GM13977 (cell line): ENCODE measurements around the gene RARB.

Experiments used
- DNase-seq: peaks from one replicate; pipeline ENCODE4 v3.0.0; 2012; ENCODE audit warnings: low spot score
- in situ Hi-C: fragments of 300-500 bp; cut with MboI; formaldehyde crosslinking; loops from one replicate; pipeline ENCODE4 v1.12.0; 2022; ENCODE audit warnings: low sequenced_read_pairs, low pct_unique_long_range_greater_than_20kb, mixed read lengths, inconsistent platforms; ENCODE audit not compliant: unreplicated experiment
- TF ChIP-seq, protein P1 (sequence below): IDR thresholded peaks from 2 replicates; pipeline ENCODE4 v1.5.1; 2012; ENCODE audit warnings: mild to moderate bottlenecking, control low read depth; ENCODE audit not compliant: insufficient read depth; ENCODE audit errors: extremely low read depth, missing control alignments

Gene RARB

DNA sequence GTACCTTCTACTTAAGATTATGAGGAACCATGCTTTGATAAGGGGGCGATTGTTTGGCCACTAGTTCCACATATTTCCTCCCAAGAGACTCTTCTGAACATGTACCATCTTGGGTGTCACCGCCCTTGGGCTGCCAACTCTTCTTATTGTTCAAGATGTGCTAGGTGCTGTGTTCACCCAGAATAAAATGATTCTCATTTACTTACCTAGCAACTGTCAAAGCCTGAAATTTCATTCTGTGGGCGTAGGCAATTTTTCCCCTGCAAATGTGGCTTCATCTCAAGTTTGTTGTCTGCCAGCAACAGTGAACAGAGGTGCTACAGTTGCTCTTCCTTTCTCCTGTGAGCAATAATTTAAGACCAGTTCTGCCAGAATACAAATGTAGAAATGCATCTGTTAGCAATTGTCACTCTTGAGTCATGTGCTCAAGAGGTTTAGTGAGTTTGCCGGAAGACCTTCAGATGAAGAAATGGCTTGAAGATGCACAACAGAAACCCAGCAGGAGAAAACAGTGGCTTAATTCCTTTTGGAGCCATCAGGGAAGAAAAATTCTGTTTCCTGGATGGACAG is 41.3 kb upstream of the RARB start:
- TF ChIP-seq, protein P1, sequence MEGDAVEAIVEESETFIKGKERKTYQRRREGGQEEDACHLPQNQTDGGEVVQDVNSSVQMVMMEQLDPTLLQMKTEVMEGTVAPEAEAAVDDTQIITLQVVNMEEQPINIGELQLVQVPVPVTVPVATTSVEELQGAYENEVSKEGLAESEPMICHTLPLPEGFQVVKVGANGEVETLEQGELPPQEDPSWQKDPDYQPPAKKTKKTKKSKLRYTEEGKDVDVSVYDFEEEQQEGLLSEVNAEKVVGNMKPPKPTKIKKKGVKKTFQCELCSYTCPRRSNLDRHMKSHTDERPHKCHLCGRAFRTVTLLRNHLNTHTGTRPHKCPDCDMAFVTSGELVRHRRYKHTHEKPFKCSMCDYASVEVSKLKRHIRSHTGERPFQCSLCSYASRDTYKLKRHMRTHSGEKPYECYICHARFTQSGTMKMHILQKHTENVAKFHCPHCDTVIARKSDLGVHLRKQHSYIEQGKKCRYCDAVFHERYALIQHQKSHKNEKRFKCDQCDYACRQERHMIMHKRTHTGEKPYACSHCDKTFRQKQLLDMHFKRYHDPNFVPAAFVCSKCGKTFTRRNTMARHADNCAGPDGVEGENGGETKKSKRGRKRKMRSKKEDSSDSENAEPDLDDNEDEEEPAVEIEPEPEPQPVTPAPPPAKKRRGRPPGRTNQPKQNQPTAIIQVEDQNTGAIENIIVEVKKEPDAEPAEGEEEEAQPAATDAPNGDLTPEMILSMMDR = no peak
- DNase-seq = no peak
- in situ Hi-C loops = no loop called here

DNA sequence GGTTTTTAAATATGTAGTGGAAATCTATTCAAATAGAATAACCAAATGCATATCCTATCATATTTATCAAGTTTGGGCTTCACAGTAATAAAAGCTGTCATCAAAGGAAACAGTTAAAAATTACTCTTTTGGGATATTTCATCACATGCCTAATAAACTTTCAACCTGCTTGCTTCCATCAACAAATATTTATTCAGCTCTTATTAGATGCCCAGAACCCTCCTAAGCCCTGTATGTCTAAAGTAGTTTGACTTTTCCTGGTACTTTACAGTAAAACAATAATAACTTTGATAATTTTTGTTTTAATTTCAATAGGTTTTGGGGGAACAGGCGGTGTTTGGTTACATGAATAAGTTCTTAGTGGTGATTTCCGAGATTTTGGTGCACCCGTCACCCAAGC is 37.5 kb upstream of the RARB start:
- TF ChIP-seq, protein P1 = no peak
- DNase-seq = no peak
- in situ Hi-C loops = no loop called here

- in situ Hi-C loops = no loop called here
- DNase-seq = no peak
- TF ChIP-seq, protein P1 = no peak
These were observed 31.8 kb upstream of the RARB start for GRCh38 chr3:25396251-25396650.

GRCh38 chr3:25396686-25397085 is 31.4 kb upstream of the RARB start:
- TF ChIP-seq, protein P1 = no peak
- in situ Hi-C loops = no loop called here
- DNase-seq = no peak

- in situ Hi-C loops = no loop called here
- TF ChIP-seq, protein P1 = no peak
- DNase-seq = no peak
These were observed 30.9 kb upstream of the RARB start for GRCh38 chr3:25397150-25397549.

- no peak for DNase-seq
- TF ChIP-seq, protein P1 = no peak
- in situ Hi-C loops = no loop called here
These were observed 27.5 kb upstream of the RARB start for GRCh38 chr3:25400587-25400986.

GRCh38 chr3:25403968-25404367 is 24.1 kb upstream of the RARB start:
- TF ChIP-seq, protein P1 = no peak
- DNase-seq = no peak
- in situ Hi-C loops = no loop called here
